Testis (tissue), 3 donors: ENCODE results near the gene LILRB2. TPM values are rescaled to one million over a fixed set of nuclear protein-coding genes. Genes with fewer than 3 reads are reported as not detected.
"Not testable (repeated sequence)": the region's sequence is repeated elsewhere in the genome, so short reads cannot be mapped to it uniquely, and the experiment has no call there.

Experiments used
- DNase-seq: peaks from one replicate; pipeline ENCODE4 v3.0.0-alpha.2; 2019
- H3K27ac ChIP-seq, 2 donors: fragments of 200-600 bp; sonication (generic); one replicate each; pipeline ENCODE4 v1.5.1; 2019
- H3K27me3 ChIP-seq: fragments of 200-600 bp; sonication (generic); one replicate; pipeline ENCODE4 v1.5.1; 2019
- H3K36me3 ChIP-seq: fragments of 200-600 bp; sonication (generic); one replicate; pipeline ENCODE4 v1.5.1; 2017; ENCODE audit warnings: low read depth; ENCODE audit errors: missing control alignments
- H3K4me1 ChIP-seq: fragments of 200-600 bp; sonication (generic); one replicate; pipeline ENCODE4 v1.5.1; 2019
- H3K4me3 ChIP-seq, 2 donors: fragments of 200-600 bp; sonication (generic); one replicate each; pipeline ENCODE4 v1.5.1; 2017 to 2019
- H3K9me3 ChIP-seq: fragments of 200-600 bp; sonication (generic); one replicate; pipeline ENCODE4 v1.5.1; 2017
- POLR2A ChIP-seq: fragments of 450-650 bp; IDR thresholded peaks from one replicate; pipeline ENCODE4 v1.6.1; 2017; ENCODE audit warnings: antibody characterized with exemption, mild to moderate bottlenecking, moderate library complexity
- WGBS, 2 donors: methylation state at CpG; one replicate each; pipeline ENCODE4 v1.1.5; 2018; 5-methylcytosine and 5-hydroxymethylcytosine counted together
- intact Hi-C: fragments of 100-400 bp; cut with DNase I; formaldehyde crosslinking; loops from one replicate; pipeline ENCODE4 v1.15.1; 2023; ENCODE audit warnings: low total_unique reads
- polyA plus RNA-seq: library from polyadenylated mRNA; stranded (reverse); fragments of 350-450 nt; fragmentation: Illumina TruSeq; extraction: RNeasy Lipid Tissue Mini Kit (QIAGEN cat#74804); gene quantifications from one replicate; pipeline ENCODE4 v1.2.3, GENCODE V29; 2014; ENCODE audit warnings: low read depth, low replicate concordance; ENCODE audit not compliant: insufficient read depth
- total RNA-seq, 2 donors: library from RNA; depleted of rRNA; stranded (reverse); fragments of >200 nt; gene quantifications; one replicate each; pipeline ENCODE4 v1.2.3, GENCODE V29; 2016
- TF ChIP-seq, protein P1 (sequence below), 3 experiments: fragments of 450-650 bp in 2 of 3; fragments of 200-600 bp in 1 of 3; sonication (generic) in 1 of 3; IDR thresholded peaks; one replicate each; pipeline ENCODE4 v1.5.1; 2016 to 2019; ENCODE audit warnings: antibody characterized with exemption in 3 of 3, mild to moderate bottlenecking in 2 of 3, moderate library complexity in 1 of 3

LILRB2 gene
- total and polyA plus RNA-seq, 3 donors from 2014 or later, result 0.71 to 3.0 (median 0.99) TPM

DNA sequence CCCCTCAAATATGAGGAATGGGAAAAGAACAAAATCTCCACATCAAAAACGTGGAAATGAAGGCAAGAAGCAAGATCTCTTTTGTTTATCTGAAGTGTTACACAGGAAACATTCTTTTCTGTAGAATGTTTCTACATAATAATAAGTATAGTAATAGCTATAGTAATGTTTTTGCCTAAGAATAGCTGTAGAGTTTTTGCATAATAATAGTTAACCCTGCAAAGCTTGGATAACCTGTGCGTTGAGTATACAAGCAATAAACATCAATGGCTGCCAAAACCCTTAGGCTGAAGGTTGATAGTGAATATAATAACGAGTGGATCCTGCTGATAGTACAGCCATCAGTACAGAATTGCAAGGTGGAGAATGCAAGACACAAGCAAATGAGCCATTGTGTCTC, 43.2 kb upstream of the LILRB2 start:
- Histone ChIP-seq H3K36me3 (no peaks in the 10 kb centered on the region), H3K27me3 (no peaks in the 10 kb centered on the region), H3K4me3 (no peak overlapping the region), H3K9me3 (no peaks in the 10 kb centered on the region), H3K27ac (no peak overlapping the region), H3K4me1 (no peaks in the 10 kb centered on the region)
- DNase-seq, result no peak
- WGBS, 2 donors, result 34 to 39% methylated on average over 3 of the region's 3 CpGs
- TF ChIP-seq, protein P1, sequence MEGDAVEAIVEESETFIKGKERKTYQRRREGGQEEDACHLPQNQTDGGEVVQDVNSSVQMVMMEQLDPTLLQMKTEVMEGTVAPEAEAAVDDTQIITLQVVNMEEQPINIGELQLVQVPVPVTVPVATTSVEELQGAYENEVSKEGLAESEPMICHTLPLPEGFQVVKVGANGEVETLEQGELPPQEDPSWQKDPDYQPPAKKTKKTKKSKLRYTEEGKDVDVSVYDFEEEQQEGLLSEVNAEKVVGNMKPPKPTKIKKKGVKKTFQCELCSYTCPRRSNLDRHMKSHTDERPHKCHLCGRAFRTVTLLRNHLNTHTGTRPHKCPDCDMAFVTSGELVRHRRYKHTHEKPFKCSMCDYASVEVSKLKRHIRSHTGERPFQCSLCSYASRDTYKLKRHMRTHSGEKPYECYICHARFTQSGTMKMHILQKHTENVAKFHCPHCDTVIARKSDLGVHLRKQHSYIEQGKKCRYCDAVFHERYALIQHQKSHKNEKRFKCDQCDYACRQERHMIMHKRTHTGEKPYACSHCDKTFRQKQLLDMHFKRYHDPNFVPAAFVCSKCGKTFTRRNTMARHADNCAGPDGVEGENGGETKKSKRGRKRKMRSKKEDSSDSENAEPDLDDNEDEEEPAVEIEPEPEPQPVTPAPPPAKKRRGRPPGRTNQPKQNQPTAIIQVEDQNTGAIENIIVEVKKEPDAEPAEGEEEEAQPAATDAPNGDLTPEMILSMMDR (IDR thresholded peaks at IDR 0.05), result no peak
- TF ChIP-seq POLR2A, result no peak
- intact Hi-C loops, result no loop called here

DNA sequence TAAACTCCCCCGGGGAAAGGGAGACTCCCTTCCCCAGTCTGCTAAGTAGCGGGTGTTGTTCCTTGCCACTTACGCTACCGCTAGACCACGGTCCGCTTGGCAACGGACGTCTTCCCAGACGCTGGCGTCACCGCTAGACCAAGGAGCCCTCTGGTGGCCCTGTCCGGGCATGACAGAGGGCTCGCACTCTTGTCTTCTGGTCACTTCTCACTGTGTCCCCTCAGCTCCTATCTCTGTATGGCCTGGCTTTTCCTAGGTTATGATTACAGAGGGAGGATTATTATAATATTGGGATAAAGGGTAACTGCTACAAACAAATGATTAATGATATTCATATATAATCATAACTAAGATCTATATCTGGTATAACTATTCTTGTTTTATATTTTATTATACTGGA, 42.0 kb upstream of the LILRB2 start:
- H3K36me3 ChIP-seq, H3K27me3 ChIP-seq, H3K9me3 ChIP-seq, H3K4me1 ChIP-seq, H3K27ac ChIP-seq, DNase-seq, H3K4me3 ChIP-seq, intact Hi-C loops: not testable (repeated sequence)
- 13% methylated on average over 4 of the region's 13 CpGs; no CpG with 5 or more reads in 1 of the 2 donors for WGBS, 2 donors
- TF ChIP-seq, protein P1 (IDR thresholded peaks at IDR 0.05), result peak in 1 of 3 experiments; percentile 28

DNA sequence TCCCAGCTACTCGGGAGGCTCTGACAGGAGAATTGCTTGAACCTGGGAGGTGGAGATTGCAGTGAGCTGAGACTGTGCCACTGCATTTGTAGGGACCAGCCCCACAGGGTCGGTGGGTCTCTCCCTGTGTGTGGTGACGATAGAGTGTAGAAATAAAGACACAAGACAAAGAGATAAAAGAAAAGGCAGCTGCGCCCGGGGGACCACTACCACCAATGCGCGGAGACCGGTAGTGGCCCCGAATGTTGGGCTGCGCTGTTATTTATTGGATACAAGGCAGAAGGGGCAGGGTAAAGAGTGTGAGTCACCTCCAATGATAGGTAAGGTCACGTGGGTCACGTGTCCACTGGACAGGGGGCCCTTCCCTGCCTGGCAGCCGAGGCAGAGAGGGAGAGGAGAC, 41.4 kb upstream of the LILRB2 start:
- WGBS, 2 donors, result 91 to 93% methylated on average over 10 to 13 of the region's 13 CpGs

DNA sequence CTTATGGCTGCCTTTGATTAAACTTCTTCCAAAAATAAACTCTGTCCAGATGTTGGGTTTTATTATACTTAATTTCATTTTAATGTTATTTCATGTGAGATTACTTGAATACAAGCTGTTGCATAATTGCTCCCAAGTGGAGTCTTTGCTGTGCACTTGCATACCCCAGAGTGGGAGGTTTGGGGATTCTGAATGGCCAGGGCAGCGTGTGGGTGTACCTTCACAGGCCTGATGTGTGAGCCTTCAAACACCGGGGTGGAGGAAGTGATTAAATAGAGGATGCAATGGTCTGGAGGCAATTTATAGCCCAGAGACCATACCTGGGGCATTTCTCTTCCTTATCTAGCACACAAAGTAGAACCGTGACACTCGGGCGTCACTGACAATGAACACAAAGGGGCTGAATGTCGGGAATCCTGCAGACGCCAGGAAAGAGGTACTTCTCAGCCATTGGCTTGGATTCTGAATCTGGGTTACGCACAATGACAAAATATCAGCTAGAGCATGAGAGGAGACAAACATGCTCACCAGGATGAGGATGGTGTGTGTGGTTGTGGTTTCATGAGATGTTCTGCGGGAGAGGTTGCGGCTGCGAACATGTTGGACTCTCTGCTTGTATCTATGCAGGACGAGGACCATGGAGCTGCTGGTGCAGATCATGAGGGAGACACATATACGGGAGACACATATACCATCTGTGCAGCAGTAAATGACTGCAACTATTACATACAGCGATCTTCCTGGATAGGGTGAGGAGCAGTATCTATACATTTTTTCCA, 39.2 kb upstream of the LILRB2 start:
- Histone ChIP-seq H3K9me3 (no peaks in the 10 kb centered on the region), H3K4me1 (no peaks in the 10 kb centered on the region), H3K4me3 (no peak overlapping the region), H3K27me3 (no peaks in the 10 kb centered on the region), H3K36me3 (no peaks in the 10 kb centered on the region), H3K27ac (no peak overlapping the region)
- WGBS, 2 donors, result 86 to 88% methylated on average over 14 of the region's 14 CpGs
- TF ChIP-seq POLR2A, result no peak
- TF ChIP-seq, protein P1 (IDR thresholded peaks at IDR 0.05), result no peak
- DNase-seq, result no peak
- intact Hi-C loops, result no loop called here

More for the DNA sequence above, 41.4 kb upstream of the LILRB2 start:
- H3K4me1 ChIP-seq, H3K27me3 ChIP-seq, intact Hi-C loops, H3K4me3 ChIP-seq, H3K27ac ChIP-seq, DNase-seq, H3K36me3 ChIP-seq, H3K9me3 ChIP-seq: not testable (repeated sequence)

DNA sequence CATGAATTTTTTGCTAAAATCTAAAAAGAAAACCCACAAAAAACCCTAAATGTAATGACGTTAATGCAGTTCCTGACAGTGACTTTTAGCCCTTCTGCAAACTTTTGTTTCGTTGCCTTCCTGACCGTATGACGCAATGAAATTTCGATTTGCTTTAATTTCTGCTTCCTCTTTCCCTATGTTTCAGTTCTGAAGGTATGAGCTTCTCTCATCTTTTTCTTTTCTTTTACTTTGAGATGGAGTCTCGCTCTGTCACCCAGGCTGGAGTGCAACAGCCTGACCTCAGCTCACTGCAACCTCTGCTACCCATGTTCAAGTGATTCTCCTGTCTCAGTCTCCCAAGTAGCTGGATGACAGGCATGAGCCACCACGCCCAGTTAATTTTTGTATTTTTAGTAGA, 38.1 kb upstream of the LILRB2 start:
- TF ChIP-seq, protein P1 (IDR thresholded peaks at IDR 0.05), result no peak
- no peak for TF ChIP-seq POLR2A
- no peaks in the 10 kb centered on the region for H3K36me3 ChIP-seq
- no peaks in the 10 kb centered on the region for H3K4me1 ChIP-seq
- intact Hi-C loops, result no loop called here
- 75 to 85% methylated on average over 7 of the region's 7 CpGs for WGBS, 2 donors
- no peaks in the 10 kb centered on the region for H3K9me3 ChIP-seq
- H3K4me3 ChIP-seq, result no peak overlapping the region
- no peak for DNase-seq
- no peaks in the 10 kb centered on the region for H3K27me3 ChIP-seq
- H3K27ac ChIP-seq, result no peak overlapping the region
